Fibroblast of skin of scalp (primary cell): Measurements from ENCODE around the gene BPTF.
"Not testable (repeated sequence)": the region's sequence is repeated elsewhere in the genome, so short reads cannot be mapped to it uniquely, and the experiment has no call there.

Experiments
- DNase-seq: peaks from one replicate; pipeline ENCODE4 v3.0.0-alpha.2; 2013

The BPTF gene

DNA sequence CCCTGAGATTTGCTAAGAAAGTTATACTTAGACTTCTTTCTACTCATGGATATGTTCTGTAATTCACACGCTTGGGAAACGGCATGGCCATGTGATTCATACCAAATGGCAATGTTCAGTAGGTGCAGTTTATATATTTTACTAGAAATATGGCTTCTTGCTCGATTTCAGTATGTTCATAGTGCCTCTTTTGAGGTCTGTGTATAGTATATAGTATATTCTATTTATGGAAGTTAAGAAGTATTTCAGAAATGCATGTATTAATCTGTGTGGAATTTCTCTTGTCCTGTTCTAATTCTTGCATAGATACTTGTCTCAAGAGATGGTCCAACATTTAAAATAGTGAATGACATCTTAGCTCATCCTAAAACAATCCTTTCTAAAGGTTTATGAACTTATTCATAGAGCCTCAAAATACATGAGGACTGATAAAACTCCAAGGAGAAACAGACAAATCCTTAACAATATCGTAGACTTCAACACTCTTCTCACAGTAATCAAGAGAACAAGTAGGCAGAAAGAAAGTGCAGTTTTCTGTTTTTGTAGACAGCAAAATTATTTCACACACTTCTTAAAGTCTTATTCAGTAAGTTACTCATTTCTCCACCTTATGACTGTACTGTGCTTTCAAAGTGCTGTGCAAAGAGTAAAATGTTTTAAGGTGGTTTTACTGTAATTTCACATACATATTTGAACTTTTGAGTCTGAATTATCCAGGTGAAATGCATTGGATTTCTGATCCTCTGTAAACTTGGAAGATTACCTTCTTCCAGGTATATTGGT lies 11.1 kb downstream of the BPTF start:
- peak; percentile 89 for DNase-seq

- DNase-seq = no peak
Measured at GRCh38 chr17:67837965-67838364, 12.7 kb downstream of the BPTF start.

- DNase-seq = no peak
Measured at GRCh38 chr17:67838538-67838937, 13.2 kb downstream of the BPTF start.

GRCh38 chr17:67841992-67842391 lies 16.7 kb downstream of the BPTF start:
- no peak for DNase-seq

DNA sequence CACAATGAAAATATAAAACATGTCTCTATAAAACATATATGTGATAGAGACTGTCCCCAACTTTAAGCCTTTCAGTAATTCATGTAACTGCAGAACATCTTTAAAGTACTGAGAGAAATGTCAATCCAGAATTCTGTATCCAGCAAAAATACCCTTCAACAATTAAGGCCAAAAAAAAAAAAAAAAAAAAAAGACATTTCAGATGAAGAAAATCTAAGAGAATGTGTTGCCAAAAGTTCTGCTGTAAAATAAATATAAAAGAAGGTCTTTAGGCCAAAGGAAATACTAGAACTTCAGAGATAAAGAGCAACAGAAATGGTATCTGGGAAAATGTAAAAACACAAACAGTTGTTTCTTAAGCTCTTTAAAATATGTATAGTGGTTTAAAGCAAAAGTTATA lies 17.3 kb downstream of the BPTF start:
- DNase-seq = no peak

- no peak for DNase-seq
Measured at GRCh38 chr17:67845374-67845773, 20.1 kb downstream of the BPTF start.

DNA sequence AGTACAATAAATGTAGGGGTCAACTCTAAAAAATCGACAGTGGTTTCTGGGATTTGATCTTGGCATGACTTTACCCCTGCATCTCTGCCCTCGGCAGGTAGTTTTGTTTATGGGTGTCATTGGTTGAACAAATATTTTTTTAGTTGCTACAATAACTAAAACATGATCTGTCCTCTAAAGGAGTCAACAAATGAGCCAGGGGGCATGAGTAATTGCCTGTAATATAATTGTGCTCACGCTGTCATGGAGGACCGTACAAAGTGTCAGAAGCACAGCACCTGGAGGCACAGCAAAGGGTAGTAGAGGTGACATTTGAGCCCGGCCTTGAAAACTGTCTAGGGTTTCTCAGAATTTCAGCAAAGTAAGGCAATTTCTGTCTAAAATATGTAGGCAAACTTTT lies 22.9 kb downstream of the BPTF start:
- DNase-seq = not testable (repeated sequence)

DNA sequence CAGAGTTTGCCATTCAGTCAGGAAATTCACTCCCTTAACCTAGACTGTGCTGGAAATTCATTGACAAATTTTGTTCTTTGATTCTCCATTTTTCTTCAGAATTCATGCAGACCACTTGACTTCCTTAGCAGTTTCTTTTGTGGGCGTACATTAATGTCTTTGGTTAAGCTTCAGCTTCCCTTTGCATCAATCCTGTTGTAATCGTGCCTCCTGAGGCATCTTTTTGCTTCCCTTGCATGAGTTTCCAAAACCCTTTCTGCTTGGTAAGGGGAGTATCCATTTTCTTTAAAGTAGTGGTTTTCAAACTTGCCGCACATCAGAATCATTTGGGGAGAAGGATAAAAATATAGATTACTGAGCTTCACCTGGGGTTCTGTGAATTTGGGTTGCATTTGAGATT lies 23.5 kb downstream of the BPTF start:
- DNase-seq = not testable (repeated sequence)

- DNase-seq = no peak
Measured at GRCh38 chr17:67850991-67851631, 25.8 kb downstream of the BPTF start.

- no peak for DNase-seq
Measured at GRCh38 chr17:67853703-67854102, 28.4 kb downstream of the BPTF start.

DNA sequence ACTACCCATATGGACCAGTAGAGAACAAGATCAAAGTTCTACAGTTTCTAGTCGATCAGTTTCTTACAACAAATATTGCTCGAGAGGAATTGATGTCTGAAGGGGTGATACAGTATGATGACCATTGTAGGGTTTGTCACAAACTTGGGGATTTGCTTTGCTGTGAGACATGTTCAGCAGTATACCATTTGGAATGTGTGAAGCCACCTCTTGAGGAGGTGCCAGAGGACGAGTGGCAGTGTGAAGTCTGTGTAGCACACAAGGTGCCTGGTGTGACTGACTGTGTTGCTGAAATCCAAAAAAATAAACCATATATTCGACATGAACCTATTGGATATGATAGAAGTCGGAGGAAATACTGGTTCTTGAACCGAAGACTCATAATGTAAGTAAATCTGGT lies 29.1 kb downstream of the BPTF start:
- no peak for DNase-seq

- DNase-seq = no peak
Measured at GRCh38 chr17:67855504-67856324, 30.4 kb downstream of the BPTF start.

- DNase-seq = not testable (repeated sequence)
Measured at GRCh38 chr17:67856402-67856801, 31.1 kb downstream of the BPTF start.

- DNase-seq = peak; percentile 3
Measured at GRCh38 chr17:67862614-67863217, 37.4 kb downstream of the BPTF start.

DNA sequence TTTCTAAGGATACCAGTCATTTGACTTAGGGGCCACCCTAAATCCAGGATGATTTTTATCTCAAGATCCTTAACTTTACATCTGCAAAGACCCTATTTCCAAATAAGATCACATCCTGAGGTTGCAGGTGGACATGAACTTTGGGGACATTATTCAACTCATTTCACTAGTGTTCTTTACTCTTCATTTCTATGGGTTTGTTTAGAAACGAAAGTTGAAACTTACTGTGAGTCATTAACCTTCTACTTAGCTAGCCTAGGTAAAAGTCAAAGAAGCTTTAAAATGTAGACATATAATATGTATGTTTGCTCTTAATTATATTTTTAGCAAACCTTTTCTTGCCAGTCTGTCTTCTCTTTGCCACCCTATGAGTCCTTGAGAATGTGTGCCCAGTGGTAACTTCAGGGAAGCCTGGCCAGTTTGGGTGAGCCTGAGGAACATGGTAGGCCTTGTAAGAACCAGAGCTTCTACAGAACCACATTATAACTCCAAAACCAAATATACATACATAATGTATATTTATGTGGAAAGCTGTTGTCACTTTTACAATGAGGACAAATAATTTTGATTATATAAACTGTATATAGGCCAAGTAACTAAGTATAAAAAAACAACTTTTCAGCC lies 38.4 kb downstream of the BPTF start:
- DNase-seq = no peak

- DNase-seq = no peak
Measured at GRCh38 chr17:67865438-67865837, 40.1 kb downstream of the BPTF start.

DNA sequence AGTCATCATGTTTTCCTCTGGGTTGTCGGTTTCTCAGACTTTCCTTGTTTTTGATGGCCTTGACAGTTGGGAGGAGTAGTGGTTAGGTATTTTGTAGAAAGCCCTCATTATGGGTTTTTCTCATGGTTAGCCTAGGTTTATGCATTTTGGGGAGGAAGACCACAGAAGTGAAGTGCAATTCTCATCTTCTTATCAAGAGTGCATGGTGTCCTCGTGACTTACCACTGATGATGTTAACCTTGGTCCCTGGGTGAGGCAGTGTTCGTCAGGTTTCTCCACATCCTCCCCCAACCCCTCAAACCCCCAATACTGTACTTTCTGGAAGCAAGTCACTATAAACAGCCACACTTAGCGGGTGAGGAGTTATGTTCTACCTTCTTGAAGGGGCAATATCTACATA lies 42.3 kb downstream of the BPTF start:
- DNase-seq = no peak

GRCh38 chr17:67868176-67868575 lies 42.9 kb downstream of the BPTF start:
- DNase-seq = no peak

- peak; percentile 4 for DNase-seq
Measured at GRCh38 chr17:67879662-67880061, 54.4 kb downstream of the BPTF start.

DNA sequence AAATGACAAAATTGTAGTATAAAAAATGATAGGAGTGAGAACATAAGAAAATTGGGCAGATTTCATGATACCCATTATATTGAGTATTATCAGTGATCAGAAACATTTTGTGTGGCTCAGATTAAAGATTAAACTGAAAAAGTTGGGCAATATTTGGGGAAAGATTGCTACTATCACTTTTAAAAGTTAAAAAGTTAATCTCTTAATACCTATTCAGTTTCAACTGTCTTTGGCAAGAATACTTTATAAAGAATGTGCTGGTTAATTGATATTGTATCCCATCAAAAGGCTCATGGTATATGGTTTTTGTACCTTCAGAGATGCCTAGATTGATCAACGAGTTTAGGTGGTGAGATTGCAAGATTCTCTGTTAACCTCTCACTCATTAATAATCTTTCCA lies 55.8 kb downstream of the BPTF start:
- DNase-seq = no peak

GRCh38 chr17:67884741-67885140 lies 59.4 kb downstream of the BPTF start:
- no peak for DNase-seq

DNA sequence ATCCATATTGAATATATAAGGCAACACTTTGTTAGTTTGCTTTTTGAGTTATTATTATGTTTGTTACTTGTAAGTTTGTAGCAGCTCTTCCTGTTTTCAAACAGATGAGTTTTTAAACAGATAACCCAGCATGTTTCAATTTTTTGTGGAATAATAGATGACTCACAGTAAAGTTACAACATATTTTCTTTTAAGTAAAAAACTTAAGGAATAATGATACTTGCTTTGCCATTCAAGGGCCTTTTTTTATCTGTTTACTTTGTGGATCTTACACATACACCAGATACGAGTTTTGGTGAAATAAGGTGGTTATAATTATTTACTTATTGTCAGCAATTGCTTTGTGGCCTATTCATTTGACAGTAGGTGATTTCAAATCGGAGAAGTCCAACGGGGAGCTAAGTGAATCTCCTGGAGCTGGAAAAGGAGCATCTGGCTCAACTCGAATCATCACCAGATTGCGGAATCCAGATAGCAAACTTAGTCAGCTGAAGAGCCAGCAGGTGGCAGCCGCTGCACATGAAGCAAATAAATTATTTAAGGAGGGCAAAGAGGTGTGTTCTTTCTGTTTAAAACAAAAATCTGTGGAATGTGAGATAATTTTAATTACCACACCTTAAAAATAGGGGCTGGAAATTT lies 66.3 kb downstream of the BPTF start:
- peak; percentile 45 for DNase-seq
